Keratinocyte (primary cell): ENCODE measurements around the gene SCAPER.

Source experiments
- EZH2 ChIP-seq: IDR thresholded peaks from one replicate; pipeline ENCODE4 v1.6.1; 2012; ENCODE audit warnings: inconsistent platforms, mild to moderate bottlenecking, low read length, moderate library complexity
- TF ChIP-seq, protein P1 (sequence below), 3 experiments: IDR thresholded peaks in 1 of 3; conservative IDR thresholded peaks in 1 of 3; optimal IDR thresholded peaks in 1 of 3; 2 replicates in 2 of 3; 3 replicates in 1 of 3; pipeline versions ENCODE3 to v1.5.1; 2011; ENCODE audit warnings: low read length in 3 of 3, mild to moderate bottlenecking in 3 of 3, moderate library complexity in 2 of 3, control low read depth in 1 of 3, inconsistent platforms in 1 of 3; ENCODE audit not compliant: insufficient read depth in 2 of 3; ENCODE audit errors: extremely low read depth in 1 of 3

DNA sequence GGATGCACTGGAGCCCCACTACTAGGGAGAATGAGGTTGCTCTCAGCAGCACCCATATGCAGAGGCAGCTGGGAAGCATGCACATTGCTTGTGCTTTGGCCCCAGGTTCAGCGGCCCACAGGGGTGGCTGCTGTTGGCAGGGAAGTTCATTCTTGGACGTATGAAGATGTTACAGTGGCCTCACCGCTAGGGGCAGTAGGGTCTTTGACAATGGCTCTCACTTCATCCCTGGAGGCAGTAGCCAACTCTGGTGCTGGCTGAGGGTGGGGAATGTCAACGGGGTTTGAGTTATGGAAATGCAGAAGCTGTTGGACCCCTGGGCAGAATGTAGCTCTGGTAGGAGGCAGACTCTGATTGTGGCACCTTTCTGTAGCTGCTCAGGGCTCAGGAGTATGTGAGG is 279.9 kb downstream of the SCAPER start:
- TF ChIP-seq EZH2: no peak
- TF ChIP-seq, protein P1, sequence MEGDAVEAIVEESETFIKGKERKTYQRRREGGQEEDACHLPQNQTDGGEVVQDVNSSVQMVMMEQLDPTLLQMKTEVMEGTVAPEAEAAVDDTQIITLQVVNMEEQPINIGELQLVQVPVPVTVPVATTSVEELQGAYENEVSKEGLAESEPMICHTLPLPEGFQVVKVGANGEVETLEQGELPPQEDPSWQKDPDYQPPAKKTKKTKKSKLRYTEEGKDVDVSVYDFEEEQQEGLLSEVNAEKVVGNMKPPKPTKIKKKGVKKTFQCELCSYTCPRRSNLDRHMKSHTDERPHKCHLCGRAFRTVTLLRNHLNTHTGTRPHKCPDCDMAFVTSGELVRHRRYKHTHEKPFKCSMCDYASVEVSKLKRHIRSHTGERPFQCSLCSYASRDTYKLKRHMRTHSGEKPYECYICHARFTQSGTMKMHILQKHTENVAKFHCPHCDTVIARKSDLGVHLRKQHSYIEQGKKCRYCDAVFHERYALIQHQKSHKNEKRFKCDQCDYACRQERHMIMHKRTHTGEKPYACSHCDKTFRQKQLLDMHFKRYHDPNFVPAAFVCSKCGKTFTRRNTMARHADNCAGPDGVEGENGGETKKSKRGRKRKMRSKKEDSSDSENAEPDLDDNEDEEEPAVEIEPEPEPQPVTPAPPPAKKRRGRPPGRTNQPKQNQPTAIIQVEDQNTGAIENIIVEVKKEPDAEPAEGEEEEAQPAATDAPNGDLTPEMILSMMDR (optimal IDR thresholded peaks at IDR 0.05 in 1 of 3, IDR thresholded peaks at IDR 0.05 in 1 of 3, conservative IDR thresholded peaks at IDR 0.05 in 1 of 3; ENCODE audit: extremely low read depth in 1 of 3, insufficient read depth in 2 of 3, low read length in 3 of 3): no peak
